ENCODE measurements around the gene HLA-DQA2.

HLA-DQA2 gene

DNA sequence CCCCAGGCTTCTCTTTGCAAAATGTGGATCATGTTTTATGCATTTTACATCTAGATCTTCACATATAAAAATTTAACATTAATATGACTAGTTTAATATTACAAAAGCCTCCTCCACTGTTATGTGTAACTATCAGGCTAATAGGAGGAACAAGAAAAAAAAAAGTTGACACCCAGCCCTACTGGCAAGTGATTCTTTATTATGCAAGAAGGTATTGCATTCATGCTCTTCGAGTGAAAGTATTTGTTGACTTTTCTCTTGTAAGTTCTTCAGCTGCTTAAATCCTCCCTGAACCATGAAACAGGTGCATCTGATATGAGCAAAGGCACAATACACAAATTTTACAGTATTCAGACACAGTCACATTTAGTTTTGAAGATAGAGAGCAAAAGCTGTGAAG, 22.9 kb downstream of the HLA-DQA2 start (continued):
- TF ChIP-seq, protein P1, sequence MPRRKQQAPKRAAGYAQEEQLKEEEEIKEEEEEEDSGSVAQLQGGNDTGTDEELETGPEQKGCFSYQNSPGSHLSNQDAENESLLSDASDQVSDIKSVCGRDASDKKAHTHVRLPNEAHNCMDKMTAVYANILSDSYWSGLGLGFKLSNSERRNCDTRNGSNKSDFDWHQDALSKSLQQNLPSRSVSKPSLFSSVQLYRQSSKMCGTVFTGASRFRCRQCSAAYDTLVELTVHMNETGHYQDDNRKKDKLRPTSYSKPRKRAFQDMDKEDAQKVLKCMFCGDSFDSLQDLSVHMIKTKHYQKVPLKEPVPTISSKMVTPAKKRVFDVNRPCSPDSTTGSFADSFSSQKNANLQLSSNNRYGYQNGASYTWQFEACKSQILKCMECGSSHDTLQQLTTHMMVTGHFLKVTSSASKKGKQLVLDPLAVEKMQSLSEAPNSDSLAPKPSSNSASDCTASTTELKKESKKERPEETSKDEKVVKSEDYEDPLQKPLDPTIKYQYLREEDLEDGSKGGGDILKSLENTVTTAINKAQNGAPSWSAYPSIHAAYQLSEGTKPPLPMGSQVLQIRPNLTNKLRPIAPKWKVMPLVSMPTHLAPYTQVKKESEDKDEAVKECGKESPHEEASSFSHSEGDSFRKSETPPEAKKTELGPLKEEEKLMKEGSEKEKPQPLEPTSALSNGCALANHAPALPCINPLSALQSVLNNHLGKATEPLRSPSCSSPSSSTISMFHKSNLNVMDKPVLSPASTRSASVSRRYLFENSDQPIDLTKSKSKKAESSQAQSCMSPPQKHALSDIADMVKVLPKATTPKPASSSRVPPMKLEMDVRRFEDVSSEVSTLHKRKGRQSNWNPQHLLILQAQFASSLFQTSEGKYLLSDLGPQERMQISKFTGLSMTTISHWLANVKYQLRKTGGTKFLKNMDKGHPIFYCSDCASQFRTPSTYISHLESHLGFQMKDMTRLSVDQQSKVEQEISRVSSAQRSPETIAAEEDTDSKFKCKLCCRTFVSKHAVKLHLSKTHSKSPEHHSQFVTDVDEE (CRISPR knock-in tag; IDR thresholded peaks at IDR 0.05), result no peak

GRCh38 chr6:32772656-32773055, 31.5 kb downstream of the HLA-DQA2 start:
- no peak for ATAC-seq
- TF ChIP-seq ZNF8 (CRISPR knock-in tag; IDR thresholded peaks at IDR 0.05) (no peak), SNAI2 (CRISPR knock-in tag; IDR thresholded peaks at IDR 0.05) (no peak), ZFP3 (CRISPR knock-in tag; IDR thresholded peaks at IDR 0.05) (no peak), PATZ1 (CRISPR knock-in tag; IDR thresholded peaks at IDR 0.05; ENCODE audit: borderline replicate concordance) (no peak), ZC3H10 (CRISPR knock-in tag; IDR thresholded peaks at IDR 0.05) (no peak), CSDC2 (CRISPR knock-in tag; IDR thresholded peaks at IDR 0.05) (no peak), ZNF565 (CRISPR knock-in tag; conservative IDR thresholded peaks at IDR 0.05; ENCODE audit: low read depth) (no peak), TOX (CRISPR knock-in tag; IDR thresholded peaks at IDR 0.05; ENCODE audit: borderline replicate concordance) (no peak), OSR1 (CRISPR knock-in tag; IDR thresholded peaks at IDR 0.05) (no peak), GLIS3 (CRISPR knock-in tag; IDR thresholded peaks at IDR 0.05) (no peak), ARNTL (CRISPR knock-in tag; IDR thresholded peaks at IDR 0.05; ENCODE audit: borderline replicate concordance, low read depth) (no peak), POU6F1 (CRISPR knock-in tag; IDR thresholded peaks at IDR 0.05; ENCODE audit: borderline replicate concordance, low read depth) (no peak), ZFP30 (CRISPR knock-in tag; IDR thresholded peaks at IDR 0.05) (no peak), TCF4 (CRISPR knock-in tag; IDR thresholded peaks at IDR 0.05; ENCODE audit: borderline replicate concordance) (no peak), PPARA (CRISPR knock-in tag; IDR thresholded peaks at IDR 0.05; ENCODE audit: borderline replicate concordance) (no peak), RARB (CRISPR knock-in tag; IDR thresholded peaks at IDR 0.05) (no peak)
- TF ChIP-seq, protein P2, sequence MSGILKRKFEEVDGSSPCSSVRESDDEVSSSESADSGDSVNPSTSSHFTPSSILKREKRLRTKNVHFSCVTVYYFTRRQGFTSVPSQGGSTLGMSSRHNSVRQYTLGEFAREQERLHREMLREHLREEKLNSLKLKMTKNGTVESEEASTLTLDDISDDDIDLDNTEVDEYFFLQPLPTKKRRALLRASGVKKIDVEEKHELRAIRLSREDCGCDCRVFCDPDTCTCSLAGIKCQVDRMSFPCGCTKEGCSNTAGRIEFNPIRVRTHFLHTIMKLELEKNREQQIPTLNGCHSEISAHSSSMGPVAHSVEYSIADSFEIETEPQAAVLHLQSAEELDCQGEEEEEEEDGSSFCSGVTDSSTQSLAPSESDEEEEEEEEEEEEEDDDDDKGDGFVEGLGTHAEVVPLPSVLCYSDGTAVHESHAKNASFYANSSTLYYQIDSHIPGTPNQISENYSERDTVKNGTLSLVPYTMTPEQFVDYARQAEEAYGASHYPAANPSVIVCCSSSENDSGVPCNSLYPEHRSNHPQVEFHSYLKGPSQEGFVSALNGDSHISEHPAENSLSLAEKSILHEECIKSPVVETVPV (CRISPR knock-in tag; IDR thresholded peaks at IDR 0.05), result no peak

DNA sequence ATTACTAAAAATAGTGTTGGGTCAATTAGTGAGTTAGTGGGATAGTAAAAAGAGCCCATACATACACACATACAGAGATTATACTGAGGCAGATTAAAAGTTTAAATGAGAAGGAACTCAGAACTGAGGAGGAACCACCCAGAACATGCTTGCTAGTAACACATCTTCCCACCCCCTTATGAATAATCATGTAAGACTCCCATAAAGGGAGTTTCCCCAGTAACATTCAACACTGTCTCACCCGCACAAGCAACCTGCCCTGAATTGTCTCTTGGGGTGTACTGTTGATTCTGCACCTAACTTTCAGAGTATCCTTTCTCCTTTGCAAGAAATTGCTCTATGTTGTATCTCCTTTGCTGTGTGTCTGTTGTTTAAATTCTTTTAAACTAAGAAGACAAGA, 33.2 kb downstream of the HLA-DQA2 start:
- ATAC-seq, result no peak

More for the DNA sequence above, 33.2 kb downstream of the HLA-DQA2 start:
- TF ChIP-seq, protein P1 (CRISPR knock-in tag; IDR thresholded peaks at IDR 0.05), result no peak
- TF ChIP-seq CREB5 (CRISPR knock-in tag; IDR thresholded peaks at IDR 0.05; ENCODE audit: low read depth), result no peak
- no peak for TF ChIP-seq RARB (CRISPR knock-in tag; IDR thresholded peaks at IDR 0.05)
